ENCODE measurements around the gene ISX. TPM values are rescaled to one million over a fixed set of nuclear protein-coding genes. Genes with fewer than 3 reads are reported as not detected.

The ISX gene
- total RNA-seq, 2 experiments from 2014 or later, result not detected

GRCh38 chr22:35069541-35069940, 3.6 kb downstream of the ISX start:
- intact Hi-C loops (cut with micrococcal nuclease; ENCODE audit: unreplicated experiment), result no loop called here
- H3K36me3 ChIP-seq (ENCODE audit: insufficient read depth, low read length), result no peaks in the 10 kb centered on the region
- no peaks in the 10 kb centered on the region for H3K9me2 ChIP-seq (ENCODE audit: insufficient read depth, low read length)
- ChIA-PET CTCF (ENCODE audit: unreplicated experiment) (no interaction called here), POLR2A (no interaction called here)
- H3K4me3 ChIP-seq (ENCODE audit: low read depth, low read length, poor library complexity, severe bottlenecking), result no peak overlapping the region
- no peak overlapping the region for H3K4me2 ChIP-seq (ENCODE audit: low read length)
- no peaks in the 10 kb centered on the region for H4K20me1 ChIP-seq (ENCODE audit: insufficient read depth, low read length)
- DNase-seq (ENCODE audit: low spot score), result no peak
- no TSS peak for BruUV-seq (replicated peaks)
- H2AFZ ChIP-seq (ENCODE audit: low read length), result no peak overlapping the region
- H3K4me1 ChIP-seq (ENCODE audit: insufficient read depth, low read length, poor library complexity, severe bottlenecking), result no peaks in the 10 kb centered on the region
- H3K27ac ChIP-seq (ENCODE audit: low read depth, low read length, poor library complexity, severe bottlenecking), result no peak overlapping the region
- TF ChIP-seq EZH2phosphoT487 (IDR thresholded peaks at IDR 0.05; ENCODE audit: borderline replicate concordance, low read depth, low read length) (no peak), CTCF (conservative IDR thresholded peaks at IDR 0.05; ENCODE audit: low read length) (no peak)
- H3K9me3 ChIP-seq (ENCODE audit: low read length), result no peaks in the 10 kb centered on the region
- no peaks in the 10 kb centered on the region for H3K79me2 ChIP-seq (ENCODE audit: insufficient read depth, low read depth, low read length)

- POLR2A ChIA-PET, result no interaction called here
- TF ChIP-seq CTCF (conservative IDR thresholded peaks at IDR 0.05; ENCODE audit: low read length) (no peak), EZH2phosphoT487 (IDR thresholded peaks at IDR 0.05; ENCODE audit: borderline replicate concordance, low read depth, low read length) (no peak)
- CTCF ChIA-PET (ENCODE audit: unreplicated experiment), result no interaction called here
- no peaks in the 10 kb centered on the region for H4K20me1 ChIP-seq (ENCODE audit: insufficient read depth, low read length)
- BruUV-seq (replicated peaks), result no TSS peak
- no peaks in the 10 kb centered on the region for H3K79me2 ChIP-seq (ENCODE audit: insufficient read depth, low read depth, low read length)
- no peak for DNase-seq (ENCODE audit: low spot score)
- no peaks in the 10 kb centered on the region for H3K9me2 ChIP-seq (ENCODE audit: insufficient read depth, low read length)
- no peak overlapping the region for H3K27ac ChIP-seq (ENCODE audit: low read depth, low read length, poor library complexity, severe bottlenecking)
- no peaks in the 10 kb centered on the region for H3K4me1 ChIP-seq (ENCODE audit: insufficient read depth, low read length, poor library complexity, severe bottlenecking)
- H3K36me3 ChIP-seq (ENCODE audit: insufficient read depth, low read length), result no peaks in the 10 kb centered on the region
- no peak overlapping the region for H3K4me3 ChIP-seq (ENCODE audit: low read depth, low read length, poor library complexity, severe bottlenecking)
- H3K4me2 ChIP-seq (ENCODE audit: low read length), result no peak overlapping the region
- H2AFZ ChIP-seq (ENCODE audit: low read length), result no peak overlapping the region
- intact Hi-C loops (cut with micrococcal nuclease; ENCODE audit: unreplicated experiment), result no loop called here
- H3K9me3 ChIP-seq (ENCODE audit: low read length), result no peaks in the 10 kb centered on the region
These were observed 4.6 kb downstream of the ISX start for GRCh38 chr22:35070451-35071093.

GRCh38 chr22:35071784-35072183, 5.8 kb downstream of the ISX start:
- Histone ChIP-seq H3K9me2 (ENCODE audit: insufficient read depth, low read length) (no peaks in the 10 kb centered on the region), H2AFZ (ENCODE audit: low read length) (no peak overlapping the region), H3K79me2 (ENCODE audit: insufficient read depth, low read depth, low read length) (no peaks in the 10 kb centered on the region), H3K27ac (ENCODE audit: low read depth, low read length, poor library complexity, severe bottlenecking) (no peak overlapping the region), H3K4me1 (ENCODE audit: insufficient read depth, low read length, poor library complexity, severe bottlenecking) (no peaks in the 10 kb centered on the region), H4K20me1 (ENCODE audit: insufficient read depth, low read length) (no peaks in the 10 kb centered on the region), H3K36me3 (ENCODE audit: insufficient read depth, low read length) (no peaks in the 10 kb centered on the region), H3K4me2 (ENCODE audit: low read length) (no peak overlapping the region), H3K9me3 (ENCODE audit: low read length) (no peaks in the 10 kb centered on the region), H3K4me3 (ENCODE audit: low read depth, low read length, poor library complexity, severe bottlenecking) (no peak overlapping the region)
- no peak for TF ChIP-seq EZH2phosphoT487 (IDR thresholded peaks at IDR 0.05; ENCODE audit: borderline replicate concordance, low read depth, low read length)
- TF ChIP-seq CTCF (conservative IDR thresholded peaks at IDR 0.05; ENCODE audit: low read length), result no peak
- ChIA-PET POLR2A (no interaction called here), CTCF (ENCODE audit: unreplicated experiment) (no interaction called here)
- no peak for DNase-seq (ENCODE audit: low spot score)
- intact Hi-C loops (cut with micrococcal nuclease; ENCODE audit: unreplicated experiment), result no loop called here
- no TSS peak for BruUV-seq (replicated peaks)

All from OCI-LY7 (cell line).